ENCODE measurements around the gene DNAJC27.

DNA sequence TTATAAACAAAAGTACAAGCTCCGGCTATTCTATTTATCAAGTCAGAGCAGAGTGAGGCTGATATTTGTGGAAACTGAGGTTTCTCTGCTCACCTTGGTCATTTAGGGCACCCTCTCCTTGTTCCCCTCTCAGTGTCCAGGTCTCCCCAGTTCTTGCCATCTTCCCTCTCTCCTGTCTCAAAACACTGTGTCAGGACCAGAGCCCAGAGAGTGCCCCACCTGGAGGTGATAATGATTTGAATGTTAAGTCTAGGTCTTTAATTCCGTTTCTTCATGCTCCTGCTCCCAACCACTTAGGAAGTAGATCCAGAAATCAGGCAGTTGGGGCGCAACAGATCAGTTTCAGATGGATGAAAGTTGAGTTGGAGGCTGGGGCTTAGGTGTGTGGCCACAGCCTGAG is 42.5 kb downstream of the DNAJC27 start:
- TF ChIP-seq POLR2A (IDR thresholded peaks at IDR 0.05) (no peak), CTCF (IDR thresholded peaks at IDR 0.05) (no peak)

All from testis (tissue), 2 donors.